Type B pancreatic cell (in vitro differentiated cells): ENCODE results near the gene NEDD4L. TPM values are rescaled to one million over a fixed set of nuclear protein-coding genes. Genes with fewer than 3 reads are reported as not detected.

Source experiments
- DNase-seq: peaks from one replicate; pipeline ENCODE4 v3.0.0; 2021; ENCODE audit warnings: mixed read lengths; ENCODE audit not compliant: unreplicated experiment; ENCODE audit errors: extremely low spot score
- H3K27ac Mint-ChIP-seq: 2 replicates; pipeline ENCODE4 v1.8.0; 2021; ENCODE audit warnings: mild to moderate bottlenecking, mixed read lengths
- H3K27me3 Mint-ChIP-seq: 2 replicates; pipeline ENCODE4 v1.8.0; 2021; ENCODE audit warnings: mixed read lengths
- H3K36me3 Mint-ChIP-seq: 2 replicates; pipeline ENCODE4 v1.8.0; 2021; ENCODE audit warnings: mixed read lengths
- H3K4me1 Mint-ChIP-seq: one replicate; pipeline ENCODE4 v1.8.0; 2021; ENCODE audit warnings: mixed read lengths; ENCODE audit not compliant: unreplicated experiment
- H3K4me3 Mint-ChIP-seq: 2 replicates; pipeline ENCODE4 v1.8.0; 2021; ENCODE audit warnings: mild to moderate bottlenecking, mixed read lengths
- H3K9me3 Mint-ChIP-seq: 2 replicates; pipeline ENCODE4 v1.8.0; 2021; ENCODE audit warnings: mixed read lengths
- total RNA-seq: library from RNA; stranded (reverse); gene quantifications from 2 replicates; pipeline ENCODE4 v1.2.1, GENCODE V29; 2021; ENCODE audit warnings: low replicate concordance
- TF ChIP-seq, protein P1 (sequence below): fragments of 200-600 bp; sonication (generic); conservative IDR thresholded peaks from 2 replicates; pipeline ENCODE4 v1.5.0; 2021; ENCODE audit warnings: antibody characterized with exemption, mild to moderate bottlenecking

The NEDD4L gene
- total RNA-seq, 1 donor from 2014 or later = 84.7 TPM

DNA sequence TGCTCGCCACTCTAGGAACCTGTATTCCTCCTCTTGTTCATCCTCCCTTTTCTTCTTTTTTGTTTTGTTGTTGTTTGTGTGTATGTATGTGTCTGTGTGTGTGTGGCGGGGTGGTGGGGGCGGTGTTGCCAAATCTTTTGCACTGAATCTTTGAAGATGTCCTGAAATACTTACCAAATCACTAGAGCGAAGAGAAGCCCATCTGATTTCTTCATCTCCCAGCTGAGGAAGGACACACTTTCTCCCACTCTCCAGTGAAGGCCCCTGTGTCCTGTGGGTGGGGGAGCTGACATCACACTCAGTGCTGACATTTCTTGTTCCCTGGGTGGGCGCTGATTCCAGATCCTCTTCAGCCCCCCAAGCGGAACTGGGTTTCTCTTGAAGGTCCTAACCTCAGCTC, 74.5 kb downstream of the NEDD4L start:
- peak overlapping the region; percentile 63 for H3K27ac Mint-ChIP-seq
- no peaks in the 10 kb centered on the region for H3K27me3 Mint-ChIP-seq
- no peak for DNase-seq
- H3K9me3 Mint-ChIP-seq = no peaks in the 10 kb centered on the region
- TF ChIP-seq, protein P1, sequence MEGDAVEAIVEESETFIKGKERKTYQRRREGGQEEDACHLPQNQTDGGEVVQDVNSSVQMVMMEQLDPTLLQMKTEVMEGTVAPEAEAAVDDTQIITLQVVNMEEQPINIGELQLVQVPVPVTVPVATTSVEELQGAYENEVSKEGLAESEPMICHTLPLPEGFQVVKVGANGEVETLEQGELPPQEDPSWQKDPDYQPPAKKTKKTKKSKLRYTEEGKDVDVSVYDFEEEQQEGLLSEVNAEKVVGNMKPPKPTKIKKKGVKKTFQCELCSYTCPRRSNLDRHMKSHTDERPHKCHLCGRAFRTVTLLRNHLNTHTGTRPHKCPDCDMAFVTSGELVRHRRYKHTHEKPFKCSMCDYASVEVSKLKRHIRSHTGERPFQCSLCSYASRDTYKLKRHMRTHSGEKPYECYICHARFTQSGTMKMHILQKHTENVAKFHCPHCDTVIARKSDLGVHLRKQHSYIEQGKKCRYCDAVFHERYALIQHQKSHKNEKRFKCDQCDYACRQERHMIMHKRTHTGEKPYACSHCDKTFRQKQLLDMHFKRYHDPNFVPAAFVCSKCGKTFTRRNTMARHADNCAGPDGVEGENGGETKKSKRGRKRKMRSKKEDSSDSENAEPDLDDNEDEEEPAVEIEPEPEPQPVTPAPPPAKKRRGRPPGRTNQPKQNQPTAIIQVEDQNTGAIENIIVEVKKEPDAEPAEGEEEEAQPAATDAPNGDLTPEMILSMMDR = no peak
- no peak overlapping the region for H3K4me3 Mint-ChIP-seq
- peaks cover 25% of the 10 kb centered on the region for H3K4me1 Mint-ChIP-seq
- H3K36me3 Mint-ChIP-seq = no peaks in the 10 kb centered on the region

DNA sequence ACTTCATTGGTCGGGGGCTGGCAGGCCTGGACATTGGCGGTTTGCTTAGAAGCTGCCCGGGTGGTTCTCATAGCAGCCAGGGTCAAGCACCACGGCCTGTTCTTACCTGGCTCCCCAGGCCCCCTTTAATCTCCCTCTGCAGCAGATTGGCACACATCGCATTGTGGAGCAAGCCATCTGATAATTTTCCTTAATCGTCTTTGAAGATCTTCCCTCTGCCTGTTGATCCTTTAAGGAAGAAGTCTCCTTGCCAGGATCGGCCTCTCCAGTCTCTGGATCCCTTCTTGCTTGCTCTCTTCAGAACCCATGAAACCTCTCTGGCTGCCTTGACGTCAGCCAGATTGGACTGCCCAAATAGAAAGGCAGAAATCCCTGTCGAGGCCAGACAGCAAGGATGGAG, 75.8 kb downstream of the NEDD4L start:
- TF ChIP-seq, protein P1 = no peak

DNA sequence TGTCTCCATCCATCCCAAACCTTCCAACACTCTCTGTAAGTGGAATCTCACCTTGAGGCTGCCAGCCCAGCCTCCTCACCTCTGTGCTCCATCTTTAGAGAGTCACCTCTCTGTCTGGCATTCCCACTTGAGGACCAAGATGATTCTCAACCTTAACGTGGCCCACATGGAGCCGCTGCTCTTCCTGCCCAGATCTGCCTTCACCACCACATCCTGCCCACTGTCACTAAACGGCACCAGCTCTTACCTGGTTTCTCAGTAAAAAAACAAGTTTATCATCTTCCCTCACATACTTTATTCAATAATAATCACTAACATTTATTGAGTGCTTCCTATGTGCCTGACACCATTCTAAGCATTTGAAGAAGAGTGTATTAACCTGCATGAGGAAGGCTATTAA, 80.4 kb downstream of the NEDD4L start:
- DNase-seq = no peak
- Mint-ChIP-seq H3K36me3 (peaks cover 15% of the 10 kb centered on the region), H3K27me3 (no peaks in the 10 kb centered on the region), H3K27ac (no peak overlapping the region), H3K4me1 (peaks cover 14% of the 10 kb centered on the region), H3K9me3 (no peaks in the 10 kb centered on the region), H3K4me3 (no peak overlapping the region)
- TF ChIP-seq, protein P1 = no peak

More for the DNA sequence above, 75.8 kb downstream of the NEDD4L start:
- no peak for DNase-seq
- no peaks in the 10 kb centered on the region for H3K36me3 Mint-ChIP-seq
- no peaks in the 10 kb centered on the region for H3K9me3 Mint-ChIP-seq
- no peaks in the 10 kb centered on the region for H3K27me3 Mint-ChIP-seq
- H3K4me3 Mint-ChIP-seq = no peak overlapping the region
- H3K27ac Mint-ChIP-seq = no peak overlapping the region
- H3K4me1 Mint-ChIP-seq = peaks cover 21% of the 10 kb centered on the region

DNA sequence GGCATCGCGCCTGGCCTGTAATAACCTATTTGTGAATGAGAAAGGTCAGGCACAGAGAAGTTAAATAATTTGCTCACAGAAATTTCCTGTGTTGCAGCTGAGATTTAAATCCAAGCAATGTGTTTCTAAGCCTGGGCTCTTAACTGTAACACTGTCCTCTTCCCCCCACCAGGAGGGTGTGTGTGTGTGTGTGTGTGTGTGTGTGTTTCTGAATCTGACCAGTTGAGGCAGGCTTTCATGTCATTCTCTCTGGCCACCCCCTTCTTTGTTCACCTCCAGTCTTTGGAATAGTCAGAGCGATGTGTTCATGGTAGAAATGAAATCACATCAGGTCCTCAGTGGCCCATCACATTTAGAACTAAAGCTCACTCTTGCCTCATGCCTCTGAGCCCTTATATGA, 81.2 kb downstream of the NEDD4L start:
- DNase-seq = no peak
- H3K36me3 Mint-ChIP-seq = peaks cover 15% of the 10 kb centered on the region
- peaks cover 10% of the 10 kb centered on the region for H3K4me1 Mint-ChIP-seq
- TF ChIP-seq, protein P1 = no peak
- no peak overlapping the region for H3K4me3 Mint-ChIP-seq
- no peaks in the 10 kb centered on the region for H3K27me3 Mint-ChIP-seq
- no peaks in the 10 kb centered on the region for H3K9me3 Mint-ChIP-seq
- no peak overlapping the region for H3K27ac Mint-ChIP-seq

DNA sequence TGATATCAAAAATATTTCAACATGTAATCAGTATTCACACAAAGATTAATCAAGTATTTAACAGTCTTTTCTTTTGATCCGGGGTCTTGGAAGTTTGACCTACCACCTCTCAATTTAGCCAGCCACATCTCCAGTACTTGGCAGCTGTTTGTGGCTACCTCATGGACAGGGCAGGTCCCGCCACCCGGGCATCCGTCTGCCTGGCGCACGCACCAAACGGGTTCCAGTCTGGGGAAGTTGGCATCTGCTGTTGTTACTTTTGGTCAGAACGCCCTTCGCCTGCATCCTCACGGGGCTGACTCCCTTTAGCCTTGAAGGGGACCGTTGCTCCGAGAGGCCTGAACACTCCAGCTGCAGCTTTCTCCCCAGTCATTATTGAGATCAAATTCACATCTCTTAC, 81.7 kb downstream of the NEDD4L start:
- Mint-ChIP-seq H3K4me1 (peaks cover 10% of the 10 kb centered on the region), H3K27ac (no peak overlapping the region), H3K9me3 (no peaks in the 10 kb centered on the region), H3K27me3 (no peaks in the 10 kb centered on the region), H3K4me3 (no peak overlapping the region), H3K36me3 (peaks cover 15% of the 10 kb centered on the region)
- TF ChIP-seq, protein P1 = no peak
- DNase-seq = no peak
